GM19438 (cell line): ENCODE measurements around the gene OR51Q1.

Experiments used
- ATAC-seq: cut with Tn5 transposase; IDR thresholded peaks from one replicate; pipeline ENCODE4 v1.9.1; 2021; ENCODE audit warnings: low read depth; ENCODE audit not compliant: unreplicated experiment

Gene OR51Q1

GRCh38 chr11:5421811-5422210 lies at the start of gene OR51Q1:
Gene OR51Q1, plus strand, starts transcription at chr11:5422111. Its CDS starts 90 bp downstream, at chr11:5422201.
- ATAC-seq, result no peak

GRCh38 chr11:5380740-5381342 lies 41.1 kb upstream of the OR51Q1 start:
- ATAC-seq, result peak; percentile 97

GRCh38 chr11:5383576-5383975 lies 38.3 kb upstream of the OR51Q1 start, which contains the start of gene OR51M1:
Gene OR51M1, plus strand, starts transcription at chr11:5383812. Its CDS starts 5,587 bp downstream, at chr11:5389399.
- no peak for ATAC-seq

DNA sequence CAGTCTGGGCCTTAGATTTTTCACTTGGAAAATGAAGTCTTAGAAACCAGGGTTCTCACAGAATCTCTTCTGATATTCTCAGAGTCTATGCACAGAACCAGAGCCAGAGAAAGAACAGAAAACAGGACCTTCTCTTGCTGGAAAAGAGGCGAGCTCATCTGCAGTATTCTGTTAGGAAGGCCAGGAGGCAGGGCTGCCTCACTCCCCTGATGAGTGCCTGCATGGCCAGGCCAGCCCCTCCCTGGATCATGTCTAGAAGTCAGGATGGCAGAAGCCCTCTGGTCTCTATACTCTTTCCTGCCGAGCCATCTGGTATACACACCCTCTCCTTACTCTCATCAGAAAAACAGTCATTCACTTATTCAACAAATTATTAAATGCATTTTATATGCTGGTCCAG lies 37.6 kb upstream of the OR51Q1 start:
- no peak for ATAC-seq

- ATAC-seq, result no peak
These were observed 31.7 kb upstream of the OR51Q1 start for GRCh38 chr11:5390210-5390609.

DNA sequence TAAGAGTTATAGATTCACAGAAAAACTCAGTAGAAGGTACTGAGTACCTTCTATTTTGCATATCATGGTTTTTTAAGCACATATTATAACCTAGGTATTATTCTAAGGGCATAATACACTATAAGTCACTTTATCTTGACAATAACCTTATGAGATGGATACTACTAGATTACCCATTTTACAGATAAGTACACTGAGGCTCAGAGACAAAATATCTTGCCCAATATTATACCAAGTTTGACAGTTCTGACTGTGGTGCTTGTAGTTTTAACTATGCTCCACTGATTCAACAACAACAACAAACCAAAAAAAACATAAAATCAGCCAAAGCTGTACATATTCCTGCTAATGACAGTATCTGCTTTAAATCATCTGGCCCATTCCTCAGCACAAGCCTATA lies 27.8 kb upstream of the OR51Q1 start:
- ATAC-seq, result no peak

GRCh38 chr11:5398936-5399335 lies 23.0 kb upstream of the OR51Q1 start:
- no peak for ATAC-seq

GRCh38 chr11:5405173-5405572 lies 16.7 kb upstream of the OR51Q1 start:
- ATAC-seq, result no peak

- no peak for ATAC-seq
These were observed 918 bp upstream of the OR51Q1 start for GRCh38 chr11:5420993-5421392.

- ATAC-seq, result no peak
These were observed 1.2 kb downstream of the OR51Q1 start for GRCh38 chr11:5423131-5423530.

GRCh38 chr11:5441414-5441813 lies 19.5 kb downstream of the OR51Q1 start, which contains the start of gene OR51I1:
Gene OR51I1, minus strand, starts transcription at chr11:5441514. Its CDS starts 0 bp downstream, at chr11:5441514.
- ATAC-seq, result no peak

DNA sequence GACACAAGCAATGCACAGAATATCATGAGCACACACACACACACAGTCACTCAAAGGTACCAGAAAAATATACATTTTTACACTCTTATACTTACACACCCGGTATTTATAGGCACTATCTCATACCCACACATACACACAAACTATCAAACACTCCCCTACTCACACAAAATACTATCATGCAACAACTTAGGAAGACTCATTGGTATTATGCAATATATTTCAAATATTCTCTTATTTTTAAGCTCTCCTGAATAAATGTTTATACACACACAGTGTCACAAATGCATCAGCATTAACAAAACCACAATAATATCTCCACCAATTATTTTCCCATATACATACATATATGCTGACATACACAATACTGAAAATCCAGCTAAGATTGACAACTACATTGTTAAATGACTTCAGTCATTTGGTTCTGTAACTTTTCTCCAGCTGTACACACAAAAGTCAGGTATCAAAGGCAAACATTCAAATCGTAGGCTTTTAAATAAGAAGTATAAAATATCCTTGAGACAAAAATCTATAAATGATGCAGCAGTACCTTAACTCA lies 22.0 kb downstream of the OR51Q1 start:
- no peak for ATAC-seq

DNA sequence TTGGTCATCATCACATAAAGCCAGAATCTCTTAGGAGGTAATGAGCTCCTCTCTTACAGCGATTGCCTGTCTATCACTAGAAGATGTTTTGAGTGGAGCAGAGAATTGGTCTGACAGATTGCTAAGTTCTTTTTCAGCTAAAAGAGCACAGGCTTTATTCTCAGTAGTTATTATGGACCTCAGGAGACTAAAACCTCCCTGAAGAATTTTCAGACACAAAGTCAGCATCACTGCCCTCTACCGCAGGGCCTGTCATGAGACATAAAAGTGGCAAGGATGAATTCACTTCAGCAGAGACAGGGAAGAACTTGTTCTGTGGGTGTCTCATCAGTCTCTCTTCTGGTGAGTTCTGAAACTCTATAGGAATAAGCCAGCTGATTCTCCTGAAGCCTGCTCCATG lies 27.1 kb downstream of the OR51Q1 start, which contains the start of gene OR51I2:
OR51I2 (plus strand) TSS at position 301 of the 400 bp plus-strand sequence. CDS start 4,166 bp downstream, outside the sequence.
- no peak for ATAC-seq

DNA sequence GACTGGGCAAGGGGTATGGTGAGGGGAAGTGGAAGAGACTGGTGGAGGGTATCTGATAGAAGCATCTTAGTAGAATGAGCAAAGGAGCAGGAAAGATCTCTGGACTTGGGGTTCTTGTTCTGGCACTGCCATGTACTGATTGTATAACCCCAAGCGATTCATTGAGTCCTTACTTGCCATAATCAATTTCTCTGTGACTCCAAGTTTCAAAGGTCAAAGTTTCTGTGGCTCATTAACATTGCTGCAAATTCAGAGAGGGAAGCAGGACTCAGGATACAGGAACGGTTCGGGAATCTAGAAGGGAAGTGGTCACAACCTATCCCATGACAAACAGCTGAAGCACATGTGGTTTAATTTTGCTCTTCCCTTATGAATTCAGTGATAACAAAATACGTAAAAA lies 27.5 kb downstream of the OR51Q1 start:
- no peak for ATAC-seq

GRCh38 chr11:5460983-5461621 lies 39.2 kb downstream of the OR51Q1 start:
- ATAC-seq, result no peak

- no peak for ATAC-seq
These were observed 45.6 kb downstream of the OR51Q1 start for GRCh38 chr11:5467527-5467926.
